K562 treated with DMSO at 1 percent for 48 hours (cell line): ENCODE results near the gene PSPC1. TPM values are rescaled to one million over a fixed set of nuclear protein-coding genes. Genes with fewer than 3 reads are reported as not detected.

Experiments used
- total RNA-seq: library from RNA; unstranded; fragments of 300-600 nt; gene quantifications from 2 replicates; pipeline ENCODE4 v1.2.3, GENCODE V29; 2022; ENCODE audit warnings: low replicate concordance; ENCODE audit errors: extremely low read depth

PSPC1 gene
- total RNA-seq = not detected in 2 replicates

GRCh38 chr13:19782727-19783682 lies at the start of gene PSPC1:
Gene PSPC1, minus strand, starts transcription at chr13:19782945. Its CDS starts 188 bp downstream, at chr13:19782757.

Other genes with a start within 250 kb of the PSPC1 start
- gene TPTE2, start 221.4 kb downstream of the PSPC1 start, total RNA-seq = not detected in 2 replicates
- not detected in 2 replicates for gene MPHOSPH8, start 149.3 kb downstream of the PSPC1 start, total RNA-seq
- gene ZMYM5, start 80.7 kb upstream of the PSPC1 start, total RNA-seq = not detected in 2 replicates
- gene ZMYM2, start 175.8 kb upstream of the PSPC1 start, total RNA-seq = not detected in 2 replicates